ENCODE data around the gene PAX4. TPM values are rescaled to one million over a fixed set of nuclear protein-coding genes. Genes with fewer than 3 reads are reported as not detected.
A peak's percentile ranks its signal among the peaks of the same experiment; 100 is the strongest.

The PAX4 gene
- total and polyA plus RNA-seq, 2 donors = not detected

DNA sequence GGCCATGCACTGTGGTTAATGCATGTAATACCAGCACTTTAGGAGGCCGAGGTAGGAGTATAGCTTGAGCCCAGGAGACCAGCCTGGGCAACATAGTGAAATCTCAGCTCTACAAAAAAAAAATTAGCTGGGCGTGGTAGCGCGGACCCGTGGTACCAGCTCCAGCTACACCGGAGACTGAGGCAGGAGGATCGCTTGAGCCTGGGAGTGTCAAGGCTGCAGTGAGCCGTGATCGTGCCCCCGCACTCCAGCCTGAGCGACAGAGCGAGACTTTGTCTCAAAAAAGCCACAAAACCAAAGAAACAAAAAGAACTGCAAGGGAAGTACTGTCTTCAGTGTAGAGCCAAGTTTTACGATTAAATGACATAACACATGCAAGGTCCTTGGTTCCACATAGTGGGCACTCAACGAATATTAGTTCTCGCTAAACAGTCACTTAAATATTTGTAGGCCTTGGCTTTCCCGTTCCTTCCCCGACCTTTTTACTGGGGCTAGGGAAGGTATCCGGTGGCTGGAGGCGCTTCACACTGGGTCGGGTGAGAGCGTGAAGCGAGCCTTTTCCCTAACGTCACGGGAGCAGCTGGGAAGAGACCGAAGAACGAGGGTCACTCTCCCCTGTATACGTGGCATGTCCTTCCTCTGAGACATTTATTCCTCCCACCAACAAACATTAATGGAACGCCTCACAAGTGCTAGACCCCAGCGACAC is 33.1 kb upstream of the PAX4 start:
- 50% methylated on average over 29 of the region's 29 CpGs for WGBS
- no peaks in the 10 kb centered on the region for H3K4me1 ChIP-seq (ENCODE audit: insufficient read depth)
- no peaks in the 10 kb centered on the region for H3K36me3 ChIP-seq (ENCODE audit: insufficient read depth)
- peak overlapping the region; percentile 94 for H3K27ac ChIP-seq (ENCODE audit: low read depth)
- DNase-seq (ENCODE audit: extremely low spot score) = peak; percentile 60
- H3K4me3 ChIP-seq (ENCODE audit: low read depth, low read length) = peak overlapping the region; percentile 87

DNA sequence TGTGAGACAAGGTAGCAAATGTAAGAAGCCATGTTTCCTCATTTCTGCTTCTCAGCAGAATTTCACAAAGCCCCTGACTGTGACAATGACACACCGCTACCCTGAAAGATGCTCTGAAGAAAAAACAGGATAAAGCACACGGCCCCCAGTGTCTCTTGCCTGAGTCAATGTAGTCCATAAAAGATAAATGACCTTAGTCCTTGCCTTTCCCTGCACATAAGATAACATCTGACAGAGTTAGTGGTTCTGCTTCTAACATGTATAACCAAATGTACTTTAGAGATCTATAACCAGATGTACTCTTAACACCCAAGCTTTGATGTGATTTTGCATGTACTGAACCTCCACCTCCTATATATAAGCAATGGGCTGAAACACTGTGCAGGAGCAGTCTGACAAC is 31.0 kb upstream of the PAX4 start:
- Histone ChIP-seq H3K36me3 (ENCODE audit: insufficient read depth) (no peaks in the 10 kb centered on the region), H3K27ac (ENCODE audit: low read depth) (no peak overlapping the region), H3K4me3 (ENCODE audit: low read depth, low read length) (no peak overlapping the region), H3K4me1 (ENCODE audit: insufficient read depth) (no peaks in the 10 kb centered on the region)
- no peak for DNase-seq (ENCODE audit: extremely low spot score)
- WGBS = 62% methylated on average over 2 of the region's 2 CpGs

DNA sequence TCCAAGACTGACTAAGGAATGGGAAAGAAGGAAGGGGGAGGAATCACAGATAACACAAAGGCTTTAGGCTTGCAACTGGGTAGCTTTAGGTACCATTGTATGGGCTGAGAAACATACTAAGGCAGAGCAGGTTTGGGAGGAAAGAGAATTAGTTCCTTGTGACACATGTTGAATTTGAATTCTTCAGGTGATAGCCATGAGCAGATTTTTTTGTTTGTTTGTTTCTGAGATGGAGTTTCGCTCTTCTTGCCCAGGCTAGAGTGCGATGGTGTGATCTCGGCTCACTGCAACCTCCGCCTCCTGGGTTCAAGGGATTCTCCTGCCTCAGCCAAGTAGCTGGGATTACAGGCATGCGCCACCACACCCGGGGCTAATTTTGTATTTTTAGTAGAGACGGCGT is 29.7 kb upstream of the PAX4 start:
- no peak for DNase-seq (ENCODE audit: extremely low spot score)
- no peaks in the 10 kb centered on the region for H3K36me3 ChIP-seq (ENCODE audit: insufficient read depth)
- no peaks in the 10 kb centered on the region for H3K4me1 ChIP-seq (ENCODE audit: insufficient read depth)
- H3K4me3 ChIP-seq (ENCODE audit: low read depth, low read length) = no peak overlapping the region
- WGBS = 97% methylated on average over 8 of the region's 8 CpGs
- no peak overlapping the region for H3K27ac ChIP-seq (ENCODE audit: low read depth)

DNA sequence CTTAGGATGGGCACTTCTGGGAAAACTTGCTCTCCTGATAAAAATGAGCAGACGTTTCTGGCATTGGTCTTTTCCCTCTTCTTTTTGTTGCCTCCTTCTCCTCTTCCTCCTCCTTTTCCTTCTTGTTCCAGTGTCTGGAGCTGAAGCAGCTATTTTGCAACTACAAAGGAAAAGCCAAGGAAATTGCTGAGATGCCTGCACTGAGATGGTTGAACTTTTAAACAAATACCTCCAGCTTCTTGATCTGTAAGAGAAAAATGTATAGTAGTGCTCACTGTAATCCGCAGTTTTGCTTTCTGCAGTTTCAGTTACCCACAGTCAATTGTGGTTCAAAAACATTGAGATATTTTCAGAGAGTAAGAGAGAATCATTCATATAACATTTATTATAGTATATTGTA is 26.5 kb upstream of the PAX4 start:
- no peak overlapping the region for H3K27ac ChIP-seq (ENCODE audit: low read depth)
- 48% methylated on average over 2 of the region's 2 CpGs for whole genome bisulfite sequencing
- H3K4me1 ChIP-seq (ENCODE audit: insufficient read depth) = no peaks in the 10 kb centered on the region
- no peaks in the 10 kb centered on the region for H3K36me3 ChIP-seq (ENCODE audit: insufficient read depth)
- no peak overlapping the region for H3K4me3 ChIP-seq (ENCODE audit: low read depth, low read length)
- no peak for DNase-seq (ENCODE audit: extremely low spot score)

DNA sequence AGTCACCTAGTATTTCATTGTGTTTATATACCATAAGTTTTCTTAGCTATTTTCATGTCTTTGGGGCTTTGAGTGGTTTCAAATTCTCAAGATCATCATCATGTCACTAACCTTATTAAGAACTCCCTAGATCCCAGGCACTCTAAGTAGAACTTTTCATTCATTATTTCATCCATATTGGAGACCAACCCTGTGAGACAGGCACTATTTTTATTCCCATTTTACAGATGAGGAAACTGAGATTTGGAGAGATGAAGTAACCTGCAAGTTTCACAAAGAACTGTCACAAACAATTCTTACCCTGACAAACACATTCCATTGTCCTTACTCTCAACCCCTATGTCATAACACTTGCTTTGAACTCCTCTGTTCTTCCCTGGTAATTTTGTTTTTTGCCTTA is 20.3 kb upstream of the PAX4 start:
- Histone ChIP-seq H3K36me3 (ENCODE audit: insufficient read depth) (no peaks in the 10 kb centered on the region), H3K4me3 (ENCODE audit: low read depth, low read length) (no peak overlapping the region), H3K4me1 (ENCODE audit: insufficient read depth) (no peaks in the 10 kb centered on the region), H3K27ac (ENCODE audit: low read depth) (no peak overlapping the region)
- DNase-seq (ENCODE audit: extremely low spot score) = no peak

DNA sequence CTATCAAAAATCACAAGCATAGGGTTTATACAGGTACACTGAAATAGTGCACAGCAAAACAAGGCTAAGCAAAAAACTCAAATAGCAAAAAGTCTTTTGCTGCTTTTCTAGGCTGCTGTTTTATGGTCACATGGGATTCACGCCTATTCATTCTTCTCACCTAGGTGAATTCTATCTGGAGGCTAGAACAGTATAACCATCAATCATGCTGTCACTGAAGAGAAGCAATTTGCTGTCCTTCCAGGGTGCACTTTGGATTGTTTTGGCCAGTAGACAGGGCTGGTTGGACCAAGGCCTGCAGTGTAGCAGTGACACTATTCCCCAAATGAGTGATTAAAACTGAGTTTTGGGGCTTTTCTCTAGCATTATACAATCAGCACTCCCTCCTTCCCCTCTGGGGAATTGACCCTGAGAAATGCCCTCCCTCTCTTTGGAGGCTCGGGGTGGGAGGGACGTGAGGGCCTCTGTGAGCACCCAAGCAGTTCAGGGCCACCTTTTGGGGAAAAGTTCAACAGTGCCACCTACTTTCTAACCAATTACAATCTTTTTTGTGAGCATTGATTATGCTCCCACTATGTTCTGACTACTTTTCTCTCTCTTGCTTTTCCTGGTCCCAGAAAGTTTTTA is 17.8 kb upstream of the PAX4 start:
- no peaks in the 10 kb centered on the region for H3K4me1 ChIP-seq (ENCODE audit: insufficient read depth)
- no peaks in the 10 kb centered on the region for H3K36me3 ChIP-seq (ENCODE audit: insufficient read depth)
- no peak overlapping the region for H3K27ac ChIP-seq (ENCODE audit: low read depth)
- no peak overlapping the region for H3K4me3 ChIP-seq (ENCODE audit: low read depth, low read length)
- DNase-seq (ENCODE audit: extremely low spot score) = no peak
- WGBS = 52% methylated on average over 3 of the region's 3 CpGs

DNA sequence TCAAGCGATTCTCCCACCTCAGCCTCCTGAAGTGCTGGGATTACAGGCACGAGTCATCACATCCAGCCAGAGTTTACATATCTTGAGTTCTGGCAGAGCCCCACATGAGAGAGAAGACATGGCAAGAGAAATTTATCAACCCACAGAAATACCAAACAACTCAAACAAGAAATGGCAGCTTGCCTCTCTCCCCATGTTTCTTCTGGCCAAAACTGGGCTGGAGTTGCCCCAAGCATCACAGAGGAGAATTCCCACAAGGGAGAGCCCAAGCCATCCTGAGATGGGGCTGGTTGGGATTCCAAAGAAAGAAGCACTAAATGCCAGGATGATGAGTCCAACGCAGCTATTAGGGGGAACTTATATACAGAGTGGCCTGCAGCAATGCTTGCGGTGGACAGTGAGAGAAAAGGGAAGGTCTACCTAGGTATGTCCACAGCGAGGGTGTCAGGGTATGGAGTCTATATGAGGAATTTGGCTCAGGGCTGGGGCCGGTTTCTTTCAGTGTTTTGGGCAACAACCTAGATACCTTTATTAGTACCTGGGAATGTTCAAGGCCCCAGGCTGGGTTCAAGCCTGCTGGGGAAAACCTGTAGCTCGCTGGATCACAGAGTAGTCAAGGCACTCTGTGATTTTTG is 14.5 kb upstream of the PAX4 start:
- no peak overlapping the region for H3K27ac ChIP-seq (ENCODE audit: low read depth)
- H3K4me3 ChIP-seq (ENCODE audit: low read depth, low read length) = no peak overlapping the region
- no peak for DNase-seq (ENCODE audit: extremely low spot score)
- 76% methylated on average over 7 of the region's 7 CpGs for WGBS
- no peaks in the 10 kb centered on the region for H3K36me3 ChIP-seq (ENCODE audit: insufficient read depth)
- H3K4me1 ChIP-seq (ENCODE audit: insufficient read depth) = no peaks in the 10 kb centered on the region

DNA sequence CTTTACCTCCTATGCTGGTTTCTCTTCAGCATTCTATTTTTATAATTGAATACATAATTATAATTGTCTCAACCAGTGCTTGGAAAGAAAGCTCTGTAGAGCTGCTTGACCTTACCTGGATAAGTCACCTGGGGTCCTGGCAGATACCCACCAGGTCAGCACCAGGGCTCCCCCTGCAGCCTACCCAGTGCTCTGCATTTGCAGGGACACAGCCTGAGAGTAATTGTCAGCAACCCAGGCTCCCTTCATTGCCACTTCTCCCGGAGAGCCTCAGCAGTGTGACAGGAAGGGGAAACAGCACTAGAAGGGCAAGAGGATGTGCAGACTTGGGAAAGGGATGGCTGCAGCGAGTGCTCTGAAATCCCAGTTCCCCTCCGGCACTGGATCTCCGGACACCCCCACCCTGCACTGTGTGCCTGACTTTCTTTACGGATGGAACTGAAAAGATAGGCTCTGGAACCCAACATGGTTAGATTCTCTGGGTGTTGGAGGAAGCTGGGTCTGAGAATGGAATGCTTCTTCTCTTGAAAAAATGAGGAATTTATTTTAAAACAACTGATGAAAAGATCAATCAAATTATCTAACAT is 11.4 kb upstream of the PAX4 start:
- WGBS = 13% methylated on average over 5 of the region's 5 CpGs
- no peaks in the 10 kb centered on the region for H3K36me3 ChIP-seq (ENCODE audit: insufficient read depth)

DNA sequence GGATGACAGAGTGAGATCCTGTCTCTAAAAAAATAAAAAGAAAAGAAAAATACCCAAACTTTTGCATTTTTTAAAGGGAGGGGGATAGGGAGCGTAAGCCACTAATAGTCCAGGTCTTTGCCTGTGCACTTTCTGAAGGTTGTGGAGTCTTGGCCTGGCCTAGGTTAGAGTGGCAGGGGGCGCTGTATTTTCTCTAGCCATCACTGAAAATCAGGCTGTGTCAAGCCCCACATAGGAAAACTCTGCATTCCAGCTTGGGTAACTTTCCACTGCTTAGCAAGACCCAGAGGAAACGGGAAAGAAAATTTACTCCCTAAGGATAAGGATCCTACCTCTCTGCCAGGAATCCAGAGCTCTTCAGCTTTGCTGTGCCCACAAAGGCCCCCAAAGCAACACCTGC is 10.5 kb upstream of the PAX4 start:
- Histone ChIP-seq H3K4me1 (ENCODE audit: insufficient read depth) (no peaks in the 10 kb centered on the region), H3K36me3 (ENCODE audit: insufficient read depth) (no peaks in the 10 kb centered on the region), H3K27ac (ENCODE audit: low read depth) (no peak overlapping the region), H3K4me3 (ENCODE audit: low read depth, low read length) (no peak overlapping the region)
- no peak for DNase-seq (ENCODE audit: extremely low spot score)
- 52% methylated on average over 3 of the region's 3 CpGs for WGBS

More for the DNA sequence above, 11.4 kb upstream of the PAX4 start:
- no peak for DNase-seq (ENCODE audit: extremely low spot score)
- Histone ChIP-seq H3K4me3 (ENCODE audit: low read depth, low read length) (no peak overlapping the region), H3K27ac (ENCODE audit: low read depth) (no peak overlapping the region), H3K4me1 (ENCODE audit: insufficient read depth) (no peaks in the 10 kb centered on the region)

DNA sequence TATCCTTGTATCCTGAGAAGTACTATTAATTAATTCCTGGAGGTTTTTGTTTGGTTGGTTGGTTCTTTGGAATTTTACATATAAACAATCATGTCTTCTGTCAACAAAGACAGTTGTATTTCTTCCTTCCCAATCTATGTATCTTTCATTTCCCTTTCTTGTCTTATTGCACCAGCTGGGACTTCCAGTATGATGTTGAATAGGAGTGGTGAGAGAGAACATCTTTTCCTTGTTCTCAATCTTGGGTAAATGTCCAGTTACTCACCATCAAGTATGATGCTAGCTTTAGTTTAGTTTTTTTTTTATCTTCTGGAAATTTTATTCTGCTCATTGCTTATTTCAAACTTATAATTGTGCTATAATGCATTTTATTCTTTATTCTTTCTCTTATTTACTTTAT is 7.4 kb upstream of the PAX4 start:
- no peaks in the 10 kb centered on the region for H3K4me1 ChIP-seq (ENCODE audit: insufficient read depth)
- DNase-seq (ENCODE audit: extremely low spot score) = no peak
- H3K36me3 ChIP-seq (ENCODE audit: insufficient read depth) = no peaks in the 10 kb centered on the region
- H3K27ac ChIP-seq (ENCODE audit: low read depth) = no peak overlapping the region
- no peak overlapping the region for H3K4me3 ChIP-seq (ENCODE audit: low read depth, low read length)

DNA sequence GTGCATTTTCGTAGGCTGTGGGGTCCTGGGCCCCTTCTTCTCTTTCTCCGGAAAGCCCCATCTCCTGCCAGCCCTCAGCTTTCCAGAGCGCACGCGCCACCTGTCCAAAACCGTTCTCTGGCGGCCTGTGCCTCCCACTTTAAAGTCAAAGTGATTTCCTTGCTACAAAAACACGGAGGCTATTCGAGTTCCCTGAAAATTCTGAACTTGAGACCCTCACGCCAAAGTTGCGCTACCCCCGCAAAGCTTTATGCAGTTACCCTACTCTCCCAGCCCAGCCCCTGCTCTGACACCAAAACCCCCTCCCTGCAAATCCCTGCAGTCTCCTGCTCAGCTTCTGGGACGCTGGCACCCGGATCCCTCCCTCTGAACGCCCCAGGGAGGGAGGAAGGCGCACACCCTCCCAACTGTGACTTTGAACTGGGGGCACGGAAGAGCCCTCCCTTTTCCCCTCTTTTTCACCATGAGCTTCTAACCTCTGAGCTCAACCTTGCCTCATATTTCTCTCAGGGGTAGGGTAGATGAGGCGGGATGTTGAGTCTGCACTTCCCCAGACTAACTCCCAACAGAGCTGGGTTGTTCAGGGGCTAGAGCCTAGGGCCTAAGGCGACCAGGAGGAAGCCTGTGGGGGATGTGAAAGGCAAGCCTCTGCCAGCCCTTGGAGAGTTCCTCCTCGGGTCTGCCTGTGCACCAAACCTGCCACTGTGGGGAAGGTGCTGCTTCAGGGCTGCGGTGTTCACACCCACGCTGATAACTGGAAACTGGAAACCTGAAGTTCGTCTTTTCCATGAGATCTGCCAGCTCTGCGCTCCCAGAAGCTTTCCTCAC is 2.7 kb upstream of the PAX4 start:
- Histone ChIP-seq H3K27ac (ENCODE audit: low read depth) (no peak overlapping the region), H3K4me1 (ENCODE audit: insufficient read depth) (no peaks in the 10 kb centered on the region), H3K4me3 (ENCODE audit: low read depth, low read length) (no peak overlapping the region), H3K36me3 (ENCODE audit: insufficient read depth) (no peaks in the 10 kb centered on the region)
- no peak for DNase-seq (ENCODE audit: extremely low spot score)
- 2% methylated on average over 24 of the region's 24 CpGs for WGBS

DNA sequence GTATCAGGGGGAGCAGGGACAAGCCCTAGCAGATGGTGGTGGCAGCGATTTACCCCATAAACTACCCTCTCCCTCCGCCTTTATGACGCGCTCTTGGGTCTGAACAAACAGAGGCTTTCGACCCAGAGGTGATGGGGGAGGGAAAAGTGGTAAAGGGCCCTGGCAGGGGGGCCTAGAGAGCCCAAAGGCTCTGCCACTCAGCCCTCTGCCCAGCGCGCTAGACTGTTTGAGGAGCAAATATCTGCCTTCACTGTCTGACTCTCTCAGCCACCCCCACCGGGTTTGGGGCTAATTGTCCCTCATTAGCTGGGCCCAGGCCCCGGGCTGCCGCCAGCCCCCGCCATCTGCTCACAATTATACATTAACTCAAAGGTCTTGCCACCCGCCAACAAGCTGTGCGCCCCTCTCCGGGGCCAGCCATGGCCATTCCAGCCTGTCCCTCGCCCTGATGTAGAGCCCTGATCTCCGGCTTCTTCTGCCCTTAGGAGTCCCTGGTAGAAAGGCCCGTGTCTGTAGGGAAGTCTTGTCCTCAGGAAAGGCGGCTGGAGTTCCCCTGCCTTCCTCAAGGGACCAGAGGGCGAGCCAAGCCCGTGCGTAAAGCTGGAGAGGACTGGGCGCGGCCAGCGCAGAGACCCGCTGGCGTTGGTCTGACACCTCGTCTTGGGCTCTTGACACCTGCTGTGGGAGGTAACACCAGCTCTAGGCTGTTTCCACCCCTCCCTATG is 1.9 kb upstream of the PAX4 start:
- H3K36me3 ChIP-seq (ENCODE audit: insufficient read depth) = no peaks in the 10 kb centered on the region
- DNase-seq (ENCODE audit: extremely low spot score) = no peak
- WGBS = 7% methylated on average over 27 of the region's 27 CpGs
- no peak overlapping the region for H3K4me3 ChIP-seq (ENCODE audit: low read depth, low read length)
- no peak overlapping the region for H3K27ac ChIP-seq (ENCODE audit: low read depth)
- H3K4me1 ChIP-seq (ENCODE audit: insufficient read depth) = no peaks in the 10 kb centered on the region

DNA sequence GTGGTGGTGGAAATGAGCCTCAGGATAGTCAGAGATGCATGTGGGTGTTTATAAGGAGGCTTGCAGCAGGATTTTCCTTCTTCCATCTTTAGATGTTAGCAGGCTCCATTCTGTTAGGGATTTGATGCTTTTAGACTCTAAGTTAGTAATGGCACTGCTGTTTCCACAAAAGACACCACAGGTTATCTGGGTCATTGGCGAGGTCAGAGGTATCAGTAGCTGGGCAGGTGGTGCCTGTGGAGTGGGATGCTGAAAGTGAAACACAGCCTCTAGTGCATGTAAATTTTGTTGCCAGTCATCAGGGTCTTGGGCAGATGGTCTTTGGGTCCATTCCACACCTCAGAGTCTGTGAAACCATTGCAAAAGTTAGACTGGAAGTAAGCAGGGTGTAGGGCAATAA is 833 bp upstream of the PAX4 start:
- DNase-seq (ENCODE audit: extremely low spot score) = no peak
- Histone ChIP-seq H3K4me1 (ENCODE audit: insufficient read depth) (no peaks in the 10 kb centered on the region), H3K36me3 (ENCODE audit: insufficient read depth) (no peaks in the 10 kb centered on the region), H3K27ac (ENCODE audit: low read depth) (no peak overlapping the region), H3K4me3 (ENCODE audit: low read depth, low read length) (no peak overlapping the region)
- whole genome bisulfite sequencing = 74% methylated on average over 1 of the region's 1 CpG
